Naive thymus-derived CD4-positive, alpha-beta T cell (primary cell): ENCODE results near the gene GPR31. TPM values are rescaled to one million over a fixed set of nuclear protein-coding genes. Genes with fewer than 3 reads are reported as not detected.
A peak's percentile ranks its signal among the peaks of the same experiment; 100 is the strongest.
"Not testable (repeated sequence)": the region's sequence is repeated elsewhere in the genome, so short reads cannot be mapped to it uniquely, and the experiment has no call there.

Experiments
- ATAC-seq: fragments of 150-1000 bp; cut with Tn5 transposase; 2 replicates; pipeline ENCODE4 v1.10.0; 2021; ENCODE audit warnings: mild to moderate bottlenecking, moderate library complexity
- CTCF ChIA-PET: fragments of 350-600 bp; sonication (Branson Sonifier 250); formaldehyde crosslinking; loops from one replicate; lab custom pipeline; 2021; ENCODE audit warnings: antibody characterized with exemption; lab: Charles Lee
- POLR2A ChIA-PET: fragments of 350-600 bp; sonication (Branson Sonifier 250); formaldehyde crosslinking; loops from one replicate; lab custom pipeline; 2021; ENCODE audit warnings: antibody characterized with exemption, inconsistent platforms; lab: Charles Lee
- DNase-seq, 9 donors: peaks; one replicate each; pipeline versions ENCODE4 v3.0.0 to v3.0.0-alpha.2; 2020 to 2022; ENCODE audit warnings: mixed read lengths in 1 of 9
- H3K27ac ChIP-seq: one replicate; pipeline ENCODE4 v1.7.0; 2013; ENCODE audit warnings: mild to moderate bottlenecking, low read depth, low read length, moderate library complexity
- H3K27me3 ChIP-seq, 2 donors: one replicate each; pipeline ENCODE4 v1.7.0; 2013; ENCODE audit warnings: low read length in 2 of 2, mild to moderate bottlenecking in 2 of 2, moderate library complexity in 2 of 2; ENCODE audit not compliant: control insufficient read depth in 2 of 2, insufficient read depth in 2 of 2
- H3K36me3 ChIP-seq, 3 experiments: 1 replicate in 2 of 3; 2 replicates in 1 of 3; pipeline ENCODE4 v1.7.0; 2013; ENCODE audit warnings: low read length in 3 of 3, mild to moderate bottlenecking in 3 of 3, moderate library complexity in 1 of 3; ENCODE audit not compliant: insufficient read depth in 3 of 3, control insufficient read depth in 2 of 3
- H3K4me1 ChIP-seq, 2 donors: one replicate each; pipeline ENCODE4 v1.7.0; 2013; ENCODE audit warnings: low read length in 2 of 2, mild to moderate bottlenecking in 2 of 2, moderate library complexity in 1 of 2; ENCODE audit not compliant: control insufficient read depth in 2 of 2, insufficient read depth in 2 of 2
- H3K4me3 ChIP-seq: 2 replicates; pipeline ENCODE4 v1.7.0; 2013; ENCODE audit warnings: mild to moderate bottlenecking, low read length
- H3K9me3 ChIP-seq, 3 experiments: 1 replicate in 2 of 3; 2 replicates in 1 of 3; pipeline ENCODE4 v1.7.0; 2013; ENCODE audit warnings: low read length in 3 of 3; ENCODE audit not compliant: control insufficient read depth in 2 of 3
- H3K27ac Mint-ChIP-seq, 9 donors: one replicate each; pipeline ENCODE4 v1.8.0; 2020 to 2022; ENCODE audit warnings: mixed read lengths in 9 of 9, mild to moderate bottlenecking in 8 of 9, moderate library complexity in 5 of 9, inconsistent platforms in 2 of 9
- H3K27me3 Mint-ChIP-seq, 5 donors: one replicate each; pipeline ENCODE4 v1.8.0; 2021 to 2022; ENCODE audit warnings: mixed read lengths in 5 of 5, mild to moderate bottlenecking in 1 of 5
- H3K36me3 Mint-ChIP-seq, 5 donors: one replicate each; pipeline ENCODE4 v1.8.0; 2020 to 2022; ENCODE audit warnings: mixed read lengths in 5 of 5, mild to moderate bottlenecking in 3 of 5, inconsistent platforms in 1 of 5
- H3K4me1 Mint-ChIP-seq, 7 donors: one replicate each; pipeline ENCODE4 v1.8.0; 2020 to 2022; ENCODE audit warnings: mixed read lengths in 7 of 7, mild to moderate bottlenecking in 3 of 7, inconsistent platforms in 1 of 7
- H3K4me3 Mint-ChIP-seq, 10 donors: one replicate each; pipeline ENCODE4 v1.8.0; 2020 to 2022; ENCODE audit warnings: mild to moderate bottlenecking in 10 of 10, mixed read lengths in 10 of 10, moderate library complexity in 6 of 10, inconsistent platforms in 2 of 10
- H3K9me3 Mint-ChIP-seq, 11 donors: one replicate each; pipeline ENCODE4 v1.8.0; 2020 to 2022; ENCODE audit warnings: mixed read lengths in 11 of 11, mild to moderate bottlenecking in 4 of 11, inconsistent platforms in 1 of 11, moderate library complexity in 1 of 11
- intact Hi-C, 2 donors: fragments of 100-400 bp; cut with micrococcal nuclease; formaldehyde crosslinking; loops; one replicate each; pipeline ENCODE4 v1.15.1; 2023
- polyA plus RNA-seq, 2 donors: library from polyadenylated mRNA; unstranded; fragments of 300-500 nt; fragmentation: Illumina TruSeq; gene quantifications; one replicate each; pipeline ENCODE4 v1.2.3, GENCODE V29; 2021
- total RNA-seq, 6 experiments: library from RNA in 5 of 6; stranded (reverse) in 5 of 6; gene quantifications; 1 replicate in 5 of 6; 2 replicates in 1 of 6; pipeline ENCODE4 v1.2.3 and lab custom pipeline; 2021 to 2026

Gene GPR31
- total and polyA plus RNA-seq, 7 experiments from 2014 or later: not detected

DNA sequence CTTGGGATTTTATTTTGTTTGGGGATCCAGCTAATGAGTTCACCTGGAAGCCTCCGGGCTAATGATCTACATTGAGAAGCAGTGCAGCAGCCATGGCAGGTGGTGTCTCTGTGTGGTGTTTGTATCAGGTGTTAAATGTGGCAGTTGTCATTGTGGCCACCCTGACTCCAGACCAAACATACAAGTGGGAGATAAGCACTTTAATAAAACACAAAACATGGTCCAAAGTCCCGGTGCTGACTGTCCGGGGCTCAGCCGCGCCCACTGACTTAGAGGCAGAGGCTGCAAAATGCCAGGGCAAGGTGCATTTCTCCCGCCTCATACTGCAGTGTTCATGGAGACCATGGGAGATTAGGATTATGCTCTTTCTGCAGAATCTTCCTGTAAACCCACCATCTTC, 23.6 kb upstream of the GPR31 start:
- DNase-seq, H3K36me3 Mint-ChIP-seq, H3K4me3 Mint-ChIP-seq, H3K27me3 Mint-ChIP-seq, POLR2A ChIA-PET, H3K4me3 ChIP-seq, H3K27ac Mint-ChIP-seq, H3K9me3 Mint-ChIP-seq, H3K36me3 ChIP-seq, ATAC-seq, H3K9me3 ChIP-seq, H3K4me1 Mint-ChIP-seq, H3K4me1 ChIP-seq, H3K27ac ChIP-seq, H3K27me3 ChIP-seq, CTCF ChIA-PET: not testable (repeated sequence)
- intact Hi-C loops: loop anchor here (5.0 to 10.0 kb wide), 3 partner anchors 103 to 716 kb away; no protein-coding TSS in a partner anchor

DNA sequence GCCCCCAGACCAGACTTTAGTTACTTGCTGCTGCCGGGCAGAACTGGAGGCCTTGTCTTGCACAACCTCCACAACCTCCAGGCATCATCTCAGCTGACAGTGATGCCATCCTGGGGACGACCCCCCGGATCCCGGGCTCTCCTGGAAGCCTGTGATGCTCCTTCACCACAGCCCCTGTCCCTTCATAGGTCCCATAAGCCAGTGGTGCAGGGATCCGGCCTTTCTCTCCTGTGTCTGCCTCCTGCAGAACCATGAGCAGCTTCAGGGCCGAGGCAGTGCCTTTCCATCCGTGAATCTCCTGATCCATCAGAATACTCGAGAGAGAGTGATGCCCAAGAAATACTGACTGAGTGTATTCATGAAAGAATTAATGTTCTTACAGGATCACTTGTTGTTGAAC, 22.3 kb upstream of the GPR31 start:
- POLR2A ChIA-PET, H3K4me1 Mint-ChIP-seq, H3K4me1 ChIP-seq, H3K27ac ChIP-seq, H3K9me3 Mint-ChIP-seq, H3K9me3 ChIP-seq, H3K27me3 Mint-ChIP-seq, H3K36me3 Mint-ChIP-seq, H3K27me3 ChIP-seq, H3K4me3 ChIP-seq, CTCF ChIA-PET, H3K4me3 Mint-ChIP-seq, H3K36me3 ChIP-seq, H3K27ac Mint-ChIP-seq, DNase-seq: not testable (repeated sequence)
- intact Hi-C loops: loop anchor here (5.0 to 10.0 kb wide), 3 partner anchors 105 to 717 kb away; no protein-coding TSS in a partner anchor
- peak; percentile 8 for ATAC-seq

DNA sequence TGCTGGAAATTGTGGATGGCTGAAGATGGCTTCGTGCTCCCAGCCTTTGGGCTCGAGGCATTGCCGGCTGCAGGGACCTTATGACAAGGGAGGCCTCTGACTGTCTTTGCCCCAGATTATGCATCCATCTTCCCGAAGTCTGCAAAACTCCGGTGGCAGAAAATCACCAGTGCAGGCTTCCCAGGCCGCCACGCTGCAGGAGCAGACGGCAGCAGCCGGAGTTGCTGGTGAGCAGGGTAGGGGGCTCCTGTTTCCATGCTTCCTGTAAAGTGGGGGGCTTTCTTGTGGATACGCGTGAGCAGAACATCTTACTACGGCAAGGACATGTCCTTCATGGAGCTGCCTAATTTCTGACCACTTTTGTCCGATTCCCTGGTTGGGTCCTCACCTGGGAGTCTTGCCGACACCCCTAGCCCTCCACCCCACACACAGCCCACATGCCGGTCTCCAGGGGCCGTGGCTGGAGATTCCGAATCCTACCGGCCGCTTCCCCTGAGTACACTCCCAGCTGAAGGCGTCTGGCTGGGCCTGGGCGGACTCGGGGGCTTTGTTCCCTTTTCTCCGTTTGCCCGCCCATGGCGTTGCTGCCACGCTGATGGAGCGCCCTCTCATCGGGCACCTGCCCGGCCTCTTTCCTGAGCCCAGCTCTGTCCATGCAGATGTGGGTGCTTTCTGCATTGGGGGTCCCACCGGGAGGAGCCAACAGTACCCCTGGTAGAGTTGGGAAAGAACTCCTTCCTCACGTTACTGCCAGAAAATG, 21.3 kb upstream of the GPR31 start:
- CTCF ChIA-PET, H3K9me3 ChIP-seq, H3K9me3 Mint-ChIP-seq, H3K36me3 Mint-ChIP-seq, H3K4me3 Mint-ChIP-seq, H3K27ac ChIP-seq, H3K4me1 Mint-ChIP-seq, DNase-seq, ATAC-seq, H3K36me3 ChIP-seq, H3K4me3 ChIP-seq, intact Hi-C loops, H3K27me3 ChIP-seq, POLR2A ChIA-PET, H3K27ac Mint-ChIP-seq, H3K27me3 Mint-ChIP-seq, H3K4me1 ChIP-seq: not testable (repeated sequence)

DNA sequence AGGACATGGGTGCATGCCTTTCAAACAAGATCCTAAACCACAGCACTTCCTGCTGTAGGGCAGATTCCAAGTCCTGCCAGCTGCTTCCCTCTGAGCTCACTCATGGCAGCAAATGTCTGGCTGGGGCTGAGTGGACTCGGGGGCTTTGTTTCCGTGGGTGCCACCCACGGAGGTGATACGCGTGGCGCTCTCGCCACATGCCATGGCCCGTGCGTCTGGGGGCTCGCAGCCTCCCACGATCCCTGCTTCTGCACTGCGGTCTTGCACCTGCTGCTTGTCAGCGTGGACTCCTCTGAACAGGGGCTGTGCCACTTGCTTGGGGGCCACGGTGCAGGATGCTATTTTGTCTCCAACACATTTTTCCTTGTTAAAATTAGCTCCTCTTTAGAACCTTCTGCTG, 19.5 kb upstream of the GPR31 start:
- H3K36me3 ChIP-seq, H3K27ac Mint-ChIP-seq, H3K4me3 Mint-ChIP-seq, intact Hi-C loops, H3K36me3 Mint-ChIP-seq, H3K27me3 ChIP-seq, H3K4me1 ChIP-seq, POLR2A ChIA-PET, CTCF ChIA-PET, H3K4me1 Mint-ChIP-seq, H3K9me3 ChIP-seq, ATAC-seq, DNase-seq, H3K9me3 Mint-ChIP-seq, H3K4me3 ChIP-seq, H3K27ac ChIP-seq, H3K27me3 Mint-ChIP-seq: not testable (repeated sequence)

GRCh38 chr6:167172011-167172410, 14.2 kb upstream of the GPR31 start:
- H3K27ac Mint-ChIP-seq, H3K27me3 ChIP-seq, ATAC-seq, DNase-seq, POLR2A ChIA-PET, CTCF ChIA-PET, H3K36me3 ChIP-seq, H3K36me3 Mint-ChIP-seq, H3K4me1 Mint-ChIP-seq, intact Hi-C loops, H3K9me3 Mint-ChIP-seq, H3K4me3 ChIP-seq, H3K27ac ChIP-seq, H3K4me3 Mint-ChIP-seq, H3K4me1 ChIP-seq, H3K9me3 ChIP-seq: not testable (repeated sequence)
- H3K27me3 Mint-ChIP-seq: peaks cover 0 to 16% (median 9%) of the 10 kb centered on the region in 5 donors

GRCh38 chr6:167171300-167171699, 13.5 kb upstream of the GPR31 start:
- CTCF ChIA-PET, ATAC-seq, H3K4me1 Mint-ChIP-seq, H3K4me3 ChIP-seq, intact Hi-C loops, H3K9me3 Mint-ChIP-seq, H3K36me3 ChIP-seq, POLR2A ChIA-PET, H3K4me1 ChIP-seq, DNase-seq, H3K4me3 Mint-ChIP-seq, H3K9me3 ChIP-seq, H3K27me3 ChIP-seq, H3K27ac ChIP-seq, H3K36me3 Mint-ChIP-seq: not testable (repeated sequence)
- Mint-ChIP-seq H3K27me3 (peaks cover 2 to 16% (median 14%) of the 10 kb centered on the region in 5 donors), H3K27ac (peak overlapping the region in 1 of 9 donors; percentile 85)

DNA sequence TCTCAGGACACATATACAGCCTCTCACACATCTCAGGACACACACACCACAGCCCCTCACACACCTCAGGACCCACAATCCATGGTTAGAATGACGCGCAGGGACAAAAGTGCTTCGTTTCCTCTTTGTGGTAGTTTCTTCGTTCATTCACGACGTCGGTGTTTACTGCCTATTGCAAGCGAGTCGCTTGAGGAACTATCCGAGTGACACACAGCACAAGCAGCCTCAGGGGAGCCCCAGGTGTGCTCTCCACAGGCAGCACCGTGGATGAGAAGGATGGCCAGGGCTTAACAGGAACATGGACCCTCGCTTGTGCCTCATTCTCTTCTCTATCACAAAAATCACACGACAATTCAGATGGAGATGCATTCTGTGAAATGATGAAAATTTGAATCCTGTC, 12.1 kb upstream of the GPR31 start:
- H3K27ac Mint-ChIP-seq, H3K27ac ChIP-seq, H3K27me3 ChIP-seq, H3K36me3 Mint-ChIP-seq, POLR2A ChIA-PET, CTCF ChIA-PET, intact Hi-C loops, ATAC-seq, DNase-seq, H3K4me3 Mint-ChIP-seq, H3K9me3 Mint-ChIP-seq, H3K9me3 ChIP-seq, H3K4me1 Mint-ChIP-seq, H3K4me1 ChIP-seq, H3K36me3 ChIP-seq, H3K4me3 ChIP-seq: not testable (repeated sequence)
- peaks cover 5 to 21% (median 14%) of the 10 kb centered on the region in 5 donors for H3K27me3 Mint-ChIP-seq
